IMR-90 (cell line): ENCODE measurements around the gene TDRD5. TPM values are rescaled to one million over a fixed set of nuclear protein-coding genes. Genes with fewer than 3 reads are reported as not detected.

ENCODE experiments used
- ATAC-seq: fragments of 200-7000 bp; cut with Tn5 transposase; 2 replicates; pipeline ENCODE4 v1.9.1; 2020; ENCODE audit warnings: low read depth, mild to moderate bottlenecking, moderate library complexity
- BruUV-seq: library from RNA; stranded (reverse); fragments of 400-500 nt; replicated peaks from 2 replicates; lab custom pipeline; 2021; lab: Mats Ljungman, UMichigan
- CTCF ChIA-PET: fragments of 300-600 bp; formaldehyde crosslinking; extraction: SDS; loops from one replicate; lab custom pipeline; 2021; ENCODE audit warnings: antibody characterized with exemption; lab: Yijun Ruan, JAX
- POLR2A ChIA-PET: fragments of 300-600 bp; sonication (Branson Sonifier 250); formaldehyde crosslinking; loops from one replicate; lab custom pipeline; 2022; ENCODE audit warnings: antibody characterized with exemption; ENCODE audit not compliant: unreplicated experiment; lab: Charles Lee
- DNase-seq: peaks from one replicate; pipeline ENCODE4 v3.0.0; 2013
- H2AFZ ChIP-seq: replicated peaks from 2 replicates; pipeline ENCODE3; 2013; ENCODE audit warnings: low read length, mild to moderate bottlenecking; ENCODE audit not compliant: poor library complexity
- H2AK5ac ChIP-seq: 2 replicates; pipeline ENCODE4 v1.6.1; 2013; ENCODE audit warnings: low read depth, low read length, inconsistent platforms
- H2AK9ac ChIP-seq: replicated peaks from 2 replicates; pipeline ENCODE3; 2013; ENCODE audit warnings: mild to moderate bottlenecking, low read depth, low read length, moderate library complexity; ENCODE audit not compliant: poor library complexity
- H2BK120ac ChIP-seq: 2 replicates; pipeline ENCODE4 v1.6.1; 2013; ENCODE audit warnings: low read depth, low read length, inconsistent platforms
- H2BK15ac ChIP-seq: 3 replicates; pipeline ENCODE4 v1.6.1; 2013; ENCODE audit warnings: low read depth, low read length, inconsistent platforms
- H2BK20ac ChIP-seq: 2 replicates; pipeline ENCODE4 v1.6.1; 2013; ENCODE audit warnings: low read depth, mild to moderate bottlenecking, inconsistent platforms, low read length, moderate library complexity
- H2BK5ac ChIP-seq: 2 replicates; pipeline ENCODE4 v1.6.1; 2013; ENCODE audit warnings: mild to moderate bottlenecking, low read depth, low read length, inconsistent platforms; ENCODE audit not compliant: poor library complexity, severe bottlenecking
- H3K14ac ChIP-seq: replicated peaks from 2 replicates; pipeline ENCODE4 v1.6.1; 2013; ENCODE audit warnings: low read depth, low read length, inconsistent platforms
- H3K18ac ChIP-seq: 2 replicates; pipeline ENCODE4 v1.6.1; 2013; ENCODE audit warnings: low read depth, low read length, control low read depth
- H3K23ac ChIP-seq: 2 replicates; pipeline ENCODE4 v1.6.1; 2013; ENCODE audit warnings: low read depth, low read length, inconsistent platforms
- H3K27ac ChIP-seq: 2 replicates; pipeline ENCODE4 v1.5.1; 2013; ENCODE audit warnings: mild to moderate bottlenecking, control low read depth, low read length; ENCODE audit not compliant: insufficient read depth
- H3K27me3 ChIP-seq: 2 replicates; pipeline ENCODE4 v1.6.1; 2013; ENCODE audit warnings: low read length; ENCODE audit not compliant: control insufficient read depth, insufficient read depth
- H3K36me3 ChIP-seq: 2 replicates; pipeline ENCODE4 v1.6.1; 2013; ENCODE audit warnings: low read length, mixed read lengths; ENCODE audit not compliant: control insufficient read depth, insufficient read depth
- H3K4ac ChIP-seq: 2 replicates; pipeline ENCODE4 v1.6.1; 2013; ENCODE audit warnings: low read depth, low read length, inconsistent platforms
- H3K4me1 ChIP-seq: 2 replicates; pipeline ENCODE4 v1.6.1; 2013; ENCODE audit warnings: low read length, mixed read lengths; ENCODE audit not compliant: control insufficient read depth, insufficient read depth
- H3K4me2 ChIP-seq: 2 replicates; pipeline ENCODE4 v1.6.1; 2013; ENCODE audit warnings: low read depth, mild to moderate bottlenecking, control low read depth, low read length, moderate library complexity
- H3K4me3 ChIP-seq: 2 replicates; pipeline ENCODE4 v1.5.1; 2013; ENCODE audit warnings: low read depth, mild to moderate bottlenecking, control low read depth, low read length, moderate library complexity; ENCODE audit not compliant: insufficient read depth
- H3K56ac ChIP-seq: 2 replicates; pipeline ENCODE4 v1.6.1; 2013; ENCODE audit warnings: low read length, inconsistent platforms; ENCODE audit not compliant: insufficient read depth; ENCODE audit errors: extremely low read depth
- H3K79me1 ChIP-seq, 2 experiments: 2 replicates each; pipeline ENCODE4 v1.6.1; 2013; ENCODE audit warnings: low read length in 2 of 2, inconsistent platforms in 1 of 2, low read depth in 1 of 2
- H3K9ac ChIP-seq: 2 replicates; pipeline ENCODE4 v1.6.1; 2013; ENCODE audit warnings: low read depth, low read length, control low read depth
- H3K9me1 ChIP-seq: 2 replicates; pipeline ENCODE4 v1.6.1; 2013; ENCODE audit warnings: low read length, inconsistent platforms; ENCODE audit not compliant: insufficient read depth
- H3K9me3 ChIP-seq: 2 replicates; pipeline ENCODE4 v1.6.1; 2013; ENCODE audit warnings: low read length; ENCODE audit not compliant: control insufficient read depth, insufficient read depth
- H4K20me1 ChIP-seq: 2 replicates; pipeline ENCODE4 v1.6.1; 2013; ENCODE audit warnings: low read length, inconsistent platforms; ENCODE audit not compliant: insufficient read depth
- H4K5ac ChIP-seq: 2 replicates; pipeline ENCODE4 v1.6.1; 2013; ENCODE audit warnings: mild to moderate bottlenecking, low read depth, low read length, control low read depth
- H4K8ac ChIP-seq, 2 experiments: 2 replicates each; pipeline ENCODE4 v1.6.1; 2013; ENCODE audit warnings: low read depth in 2 of 2, low read length in 2 of 2, control low read depth in 1 of 2, inconsistent platforms in 1 of 2
- H4K91ac ChIP-seq: 2 replicates; pipeline ENCODE4 v1.6.1; 2013; ENCODE audit warnings: low read depth, low read length, inconsistent platforms; ENCODE audit not compliant: insufficient read depth
- CEBPB ChIP-seq: IDR thresholded peaks from 2 replicates; pipeline ENCODE4 v1.6.1; 2012; ENCODE audit warnings: low read depth, low read length, improper control_type of control experiment
- CHD1 ChIP-seq: IDR thresholded peaks from 2 replicates; pipeline ENCODE4 v1.6.1; 2012; ENCODE audit warnings: low read depth, low read length, improper control_type of control experiment
- CTCF ChIP-seq: conservative IDR thresholded peaks from 2 replicates; pipeline ENCODE4 v1.5.1; 2012; ENCODE audit warnings: mild to moderate bottlenecking, low read depth, low read length, improper control_type of control experiment
- ELK1 ChIP-seq: fragments of 150-350 bp; IDR thresholded peaks from 2 replicates; pipeline ENCODE4 v1.6.1; 2016; ENCODE audit warnings: low read depth, mild to moderate bottlenecking, low read length, moderate library complexity, borderline replicate concordance
- MAFK ChIP-seq: IDR thresholded peaks from 2 replicates; pipeline ENCODE4 v1.6.1; 2012; ENCODE audit warnings: low read depth, low read length, improper control_type of control experiment
- MAZ ChIP-seq: IDR thresholded peaks from 2 replicates; pipeline ENCODE4 v1.6.1; 2012; ENCODE audit warnings: low read depth, mild to moderate bottlenecking, low read length, improper control_type of control experiment, moderate library complexity, borderline replicate concordance
- MXI1 ChIP-seq: IDR thresholded peaks from 2 replicates; pipeline ENCODE4 v1.6.1; 2012; ENCODE audit warnings: low read depth, mild to moderate bottlenecking, low read length, moderate library complexity, borderline replicate concordance
- NFE2L2 ChIP-seq: fragments of 150-350 bp; IDR thresholded peaks from 2 replicates; pipeline ENCODE4 v1.6.1; 2016; ENCODE audit warnings: low read depth, mild to moderate bottlenecking, low read length
- RAD21 ChIP-seq: IDR thresholded peaks from 2 replicates; pipeline ENCODE4 v1.6.1; 2012; ENCODE audit warnings: low read length, improper control_type of control experiment
- RFX5 ChIP-seq: IDR thresholded peaks from 2 replicates; pipeline ENCODE4 v1.8.0; 2012; ENCODE audit warnings: low read depth, mild to moderate bottlenecking, low read length, moderate library complexity
- USF2 ChIP-seq: fragments of 150-350 bp; IDR thresholded peaks from 2 replicates; pipeline ENCODE4 v1.6.1; 2017; ENCODE audit warnings: mild to moderate bottlenecking, antibody characterized with exemption, low read length, low read depth
- WGBS, 2 experiments: methylation state at CpG; one replicate each; pipeline versions ENCODE4 v1.1.5 to v1.1.7; 2013; ENCODE audit warnings: missing lambda C conversion rate in 2 of 2; ENCODE audit not compliant: insufficient read length in 1 of 2; ENCODE audit errors: extremely low coverage in 2 of 2; 5-methylcytosine and 5-hydroxymethylcytosine counted together
- dilution Hi-C: fragments of 300-500 bp; cut with HindIII; formaldehyde crosslinking; loops from one replicate; pipeline ENCODE4 v1.14.3; 2018; ENCODE audit warnings: low sequenced_read_pairs; ENCODE audit not compliant: unreplicated experiment
- in situ Hi-C: fragments of 300-500 bp; cut with MboI; formaldehyde crosslinking; loops from 3 replicates; pipeline ENCODE4 v1.14.3; 2019; ENCODE audit warnings: low sequenced_read_pairs, inconsistent platforms, mixed read lengths
- intact Hi-C: fragments of 100-400 bp; cut with micrococcal nuclease; formaldehyde crosslinking; loops from 2 replicates; pipeline ENCODE4 v1.10.0; 2022
- polyA plus RNA-seq, 3 experiments: library from polyadenylated mRNA; depleted of rRNA; stranded (reverse); fragments of >200 nt; gene quantifications; 2 replicates each; pipeline ENCODE4 v1.2.3, GENCODE V29; 2012; ENCODE audit warnings: low replicate concordance in 1 of 3
- total RNA-seq: library from RNA; depleted of rRNA; stranded (reverse); fragments of >200 nt; gene quantifications from 2 replicates; pipeline ENCODE4 v1.2.3, GENCODE V29; 2012

The TDRD5 gene
- total and polyA plus RNA-seq, 2 of the 4 experiments (the other 2 are of a cell fraction): not detected

- Histone ChIP-seq H3K4me1 (no peaks in the 10 kb centered on the region), H3K23ac (no peak overlapping the region), H2BK5ac (no peak overlapping the region), H4K8ac (no peak overlapping the region), H2BK120ac (no peak overlapping the region), H4K5ac (no peak overlapping the region), H2AFZ (no peak overlapping the region), H3K18ac (no peak overlapping the region), H2AK5ac (no peak overlapping the region), H4K91ac (no peak overlapping the region), H3K4ac (no peak overlapping the region), H3K27me3 (peaks cover 14% of the 10 kb centered on the region), H3K9ac (no peak overlapping the region), H3K9me1 (no peaks in the 10 kb centered on the region), H3K9me3 (no peaks in the 10 kb centered on the region), H3K36me3 (no peaks in the 10 kb centered on the region), H3K79me1 (no peaks in the 10 kb centered on the region), H2AK9ac (no peak overlapping the region), H3K14ac (no peak overlapping the region), H3K4me3 (no peak overlapping the region), H3K4me2 (no peak overlapping the region), H2BK20ac (no peak overlapping the region), H3K56ac (no peak overlapping the region), H3K27ac (no peak overlapping the region), H2BK15ac (no peak overlapping the region), H4K20me1 (no peaks in the 10 kb centered on the region)
- POLR2A ChIA-PET: no interaction called here
- BruUV-seq: no TSS peak
- dilution Hi-C loops: no loop called here
- ATAC-seq: no peak
- in situ Hi-C loops: loop anchor here (25.0 kb wide), 1 partner anchor 459 kb away; the partner anchor contains the start of gene QSOX1
- intact Hi-C loops: loop anchor here (10.0 kb wide), 1 partner anchor 452 kb away; the partner anchor contains the start of gene QSOX1
- TF ChIP-seq CEBPB (no peak), MAZ (no peak), MAFK (no peak), USF2 (no peak), RAD21 (no peak), ELK1 (no peak), NFE2L2 (no peak), CHD1 (no peak), RFX5 (no peak), MXI1 (no peak), CTCF (no peak)
- no CpG with 5 or more reads among the region's 5 CpGs for WGBS, 2 experiments
- DNase-seq: no peak
- CTCF ChIA-PET: interaction anchor here (5.2 kb wide), 1 partner anchor 113 kb away, joined by 104 read pairs; no protein-coding TSS in a partner anchor
Observed at GRCh38 chr1:179702946-179703539, 111.4 kb downstream of the TDRD5 start.
